ENCODE data around the gene OGFR. TPM values are rescaled to one million over a fixed set of nuclear protein-coding genes. Genes with fewer than 3 reads are reported as not detected.
A peak's percentile ranks its signal among the peaks of the same experiment; 100 is the strongest.

OGFR gene
- total RNA-seq, 1 donor from 2014 or later = 17.8 TPM

DNA sequence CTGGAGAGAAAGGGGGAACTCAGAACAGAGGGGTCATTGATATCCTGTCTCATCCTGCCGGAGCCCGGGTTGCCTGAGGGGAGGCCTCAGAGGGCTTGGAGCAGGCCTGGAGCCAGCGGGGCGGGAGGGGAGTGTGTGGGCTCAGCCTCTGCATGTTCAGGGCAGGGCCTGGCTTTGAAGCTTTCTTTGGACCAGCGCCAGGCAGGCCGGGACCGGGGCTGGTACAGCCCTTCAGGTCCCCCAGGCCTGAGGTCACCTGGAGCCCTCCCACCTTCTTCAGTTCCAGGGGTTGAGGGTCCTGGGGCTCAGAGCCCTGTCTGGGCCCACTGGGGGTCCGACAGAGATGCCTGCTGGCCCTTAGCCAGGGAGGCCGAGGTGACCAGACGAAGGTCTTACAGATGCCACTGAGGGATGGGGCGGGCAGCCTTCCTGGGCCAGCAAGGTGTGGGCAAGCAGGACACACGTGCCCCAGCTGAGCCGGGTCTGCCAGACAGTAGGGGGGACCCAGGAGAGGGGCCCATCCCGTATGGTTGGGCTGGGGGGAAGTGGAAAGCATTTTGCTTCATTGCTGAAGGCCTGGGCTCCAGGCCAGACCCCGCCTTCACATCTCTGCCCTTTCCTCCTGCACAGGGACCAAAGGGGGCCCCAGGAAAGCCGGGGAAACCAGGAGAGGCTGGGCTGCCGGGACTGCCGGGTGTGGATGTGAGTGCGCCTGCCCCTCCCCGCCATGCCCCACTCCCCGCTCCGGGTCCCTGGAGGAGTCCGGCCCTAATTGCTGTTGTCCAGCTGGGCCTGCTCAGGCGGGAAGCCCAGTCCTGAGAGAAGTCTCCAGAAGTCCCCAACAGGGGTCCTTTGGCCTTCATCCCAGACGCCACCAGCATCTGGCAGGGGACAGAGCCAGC, 14.2 kb downstream of the OGFR start:
- intact Hi-C loops (cut with DNase I) = no loop called here
- ATAC-seq (ENCODE audit: poor library complexity) (peak; percentile 54), DNase-seq (peak; percentile 83)

DNA sequence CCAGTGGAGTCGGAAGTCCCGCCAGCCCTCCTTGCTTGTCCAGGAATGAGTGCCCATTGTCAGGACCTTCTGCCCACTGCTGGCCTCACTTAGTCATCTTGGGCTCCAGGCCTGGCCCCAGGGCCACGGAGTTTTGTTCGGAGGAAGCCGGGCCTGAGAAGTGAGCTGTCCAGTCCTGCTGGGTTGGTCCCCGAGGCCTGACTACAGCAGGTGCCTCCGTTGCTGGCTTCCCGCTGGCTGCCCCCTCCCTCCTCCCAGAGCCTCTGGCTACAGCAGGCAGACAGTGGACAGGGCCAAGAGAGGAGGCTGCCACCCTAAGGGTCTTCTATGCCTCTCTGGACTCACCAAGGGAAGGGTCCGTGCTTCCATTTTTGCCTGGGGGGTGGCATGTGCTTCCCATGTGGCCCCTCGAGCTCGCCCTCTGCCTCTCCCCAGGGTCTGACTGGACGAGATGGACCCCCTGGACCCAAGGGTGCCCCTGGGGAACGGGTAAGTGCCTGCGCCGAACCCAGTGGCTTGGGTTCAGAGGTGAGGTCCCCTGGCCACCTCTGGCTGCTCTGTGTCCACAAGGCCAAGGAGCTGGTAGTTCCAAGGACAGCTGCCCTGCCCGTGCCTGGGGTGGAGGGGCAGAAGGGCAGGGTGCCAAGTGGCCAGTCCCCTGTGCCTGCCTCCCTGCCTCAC, 15.0 kb downstream of the OGFR start:
- intact Hi-C loops (cut with DNase I) = no loop called here
- DNase-seq = no peak
- ATAC-seq (ENCODE audit: poor library complexity) = peak; percentile 16

DNA sequence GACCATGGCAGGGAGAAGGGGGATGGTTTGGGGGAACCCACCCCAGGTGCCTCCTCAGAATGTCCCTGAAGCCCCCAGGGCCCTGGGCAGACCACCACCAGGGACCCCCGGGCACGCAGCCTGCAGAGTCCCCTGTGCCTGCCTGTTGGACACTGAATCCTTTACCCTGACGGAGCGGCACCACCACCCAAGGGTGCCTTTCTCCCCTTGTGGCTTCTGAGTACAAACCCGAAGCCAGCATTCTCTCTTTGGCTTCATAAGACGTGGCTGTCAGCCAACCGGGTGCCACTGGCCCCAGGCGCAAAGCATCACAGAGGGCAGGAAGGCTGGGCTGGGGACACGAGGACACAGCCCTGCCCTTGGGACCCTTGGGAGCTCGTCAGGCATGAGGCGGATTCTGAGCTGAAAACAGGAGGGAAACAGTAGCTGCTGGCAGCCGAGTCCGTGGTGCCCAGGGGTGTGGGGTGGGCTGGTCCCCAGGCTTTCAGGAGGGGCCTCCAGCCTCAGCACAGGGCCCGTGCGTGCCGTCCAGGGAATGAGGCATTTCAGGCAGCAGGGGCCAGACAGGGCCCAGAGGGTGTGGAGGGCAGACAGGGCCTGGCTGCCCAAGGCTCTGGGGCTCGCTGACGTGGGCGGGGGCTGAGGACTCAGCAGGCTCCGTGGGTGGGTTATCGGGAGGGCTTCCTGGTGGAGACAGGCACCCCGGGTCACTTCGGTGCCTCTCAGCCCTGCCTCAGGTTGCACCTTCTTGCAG, 15.8 kb downstream of the OGFR start:
- intact Hi-C loops (cut with DNase I) = no loop called here

DNA sequence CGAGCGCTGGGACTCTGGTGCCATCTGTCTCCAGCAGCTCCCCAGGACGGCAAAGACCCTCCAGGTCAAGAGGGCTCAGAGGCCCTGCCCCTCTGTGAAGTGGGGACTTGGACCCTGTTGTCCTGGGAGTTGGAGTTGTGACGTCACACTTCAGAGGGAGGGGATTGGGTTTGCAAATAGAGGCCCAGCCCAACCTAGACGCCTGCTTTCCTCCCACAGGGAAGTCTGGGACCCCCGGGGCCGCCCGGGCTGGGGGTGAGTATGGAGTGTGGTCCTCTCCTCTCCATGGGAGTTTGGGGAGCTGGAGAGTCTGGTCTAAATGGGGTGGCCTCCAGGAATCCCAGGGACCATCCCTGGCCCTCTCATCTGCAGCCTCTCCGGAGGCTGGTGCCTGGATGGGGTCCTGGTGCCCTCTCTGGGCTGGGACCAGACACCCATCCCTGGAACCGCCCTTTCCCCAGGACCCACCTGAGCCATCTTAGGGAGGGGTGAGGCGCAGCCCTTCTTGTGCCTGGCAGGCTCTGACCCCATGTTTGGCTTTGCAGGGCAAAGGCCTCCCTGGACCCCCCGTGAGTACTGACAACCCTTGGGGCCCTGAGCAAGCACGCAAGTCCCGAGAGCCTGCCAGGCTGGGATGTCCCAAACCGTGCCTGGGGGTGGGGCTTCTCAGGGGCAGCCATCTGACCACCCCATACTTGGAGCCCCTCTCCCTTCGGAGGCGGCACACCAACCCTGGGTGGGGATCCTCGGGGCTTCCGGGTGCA, 16.5 kb downstream of the OGFR start:
- DNase-seq (no peak), ATAC-seq (ENCODE audit: poor library complexity) (no peak)
- intact Hi-C loops (cut with DNase I) = no loop called here

More for the DNA sequence above, 15.8 kb downstream of the OGFR start:
- DNase-seq (no peak), ATAC-seq (ENCODE audit: poor library complexity) (no peak)

DNA sequence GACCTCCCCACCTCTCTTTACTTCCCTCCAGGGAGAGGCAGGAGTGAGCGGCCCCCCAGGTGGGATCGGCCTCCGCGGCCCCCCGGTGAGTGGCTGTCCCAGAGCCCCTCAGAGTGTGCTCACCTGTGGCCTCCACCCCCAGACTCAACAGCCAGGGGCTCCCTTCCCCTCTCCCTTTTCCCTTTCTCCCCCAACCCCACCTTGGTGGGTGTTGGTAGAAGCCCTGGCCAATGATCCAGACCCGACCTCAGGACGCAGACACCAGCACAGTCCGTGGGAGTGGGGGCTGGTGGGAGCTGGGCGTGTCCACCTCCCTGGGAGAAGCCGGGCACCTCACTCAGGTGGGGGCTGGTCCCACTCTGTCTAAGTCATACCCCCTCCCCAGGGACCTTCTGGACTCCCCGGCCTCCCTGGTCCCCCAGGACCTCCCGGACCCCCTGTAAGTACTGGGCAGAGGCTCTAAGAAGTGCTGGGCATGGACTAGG, 17.1 kb downstream of the OGFR start:
- ATAC-seq (ENCODE audit: poor library complexity) (no peak), DNase-seq (no peak)
- intact Hi-C loops (cut with DNase I) = no loop called here

DNA sequence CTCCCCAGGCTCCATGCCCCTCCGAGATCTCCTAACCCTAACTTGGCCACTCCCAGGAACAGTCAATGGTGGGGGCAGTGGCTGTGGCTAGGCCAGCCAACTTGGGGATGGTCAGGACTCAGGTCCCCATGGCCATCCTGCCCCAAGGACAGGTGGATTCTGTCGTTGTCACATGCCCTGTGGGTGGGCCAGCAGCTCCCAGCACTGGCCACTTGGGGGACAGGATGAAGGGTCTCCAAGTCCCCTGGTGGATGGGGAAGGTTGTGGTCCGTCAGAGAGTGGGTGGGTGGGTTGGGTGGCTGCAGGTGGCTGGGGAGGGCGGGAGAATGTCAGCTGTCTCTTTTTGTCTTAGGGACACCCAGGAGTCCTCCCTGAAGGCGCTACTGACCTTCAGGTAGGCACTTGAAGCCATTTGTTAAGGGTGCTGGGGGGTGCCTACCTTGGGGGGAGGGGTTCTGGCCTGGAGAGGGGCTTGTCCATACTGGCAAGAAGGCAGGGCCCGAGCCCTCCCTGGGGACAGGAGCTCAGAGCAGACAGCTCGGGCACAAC, 17.7 kb downstream of the OGFR start:
- ATAC-seq (ENCODE audit: poor library complexity) (no peak), DNase-seq (no peak)
- intact Hi-C loops (cut with DNase I) = no loop called here

DNA sequence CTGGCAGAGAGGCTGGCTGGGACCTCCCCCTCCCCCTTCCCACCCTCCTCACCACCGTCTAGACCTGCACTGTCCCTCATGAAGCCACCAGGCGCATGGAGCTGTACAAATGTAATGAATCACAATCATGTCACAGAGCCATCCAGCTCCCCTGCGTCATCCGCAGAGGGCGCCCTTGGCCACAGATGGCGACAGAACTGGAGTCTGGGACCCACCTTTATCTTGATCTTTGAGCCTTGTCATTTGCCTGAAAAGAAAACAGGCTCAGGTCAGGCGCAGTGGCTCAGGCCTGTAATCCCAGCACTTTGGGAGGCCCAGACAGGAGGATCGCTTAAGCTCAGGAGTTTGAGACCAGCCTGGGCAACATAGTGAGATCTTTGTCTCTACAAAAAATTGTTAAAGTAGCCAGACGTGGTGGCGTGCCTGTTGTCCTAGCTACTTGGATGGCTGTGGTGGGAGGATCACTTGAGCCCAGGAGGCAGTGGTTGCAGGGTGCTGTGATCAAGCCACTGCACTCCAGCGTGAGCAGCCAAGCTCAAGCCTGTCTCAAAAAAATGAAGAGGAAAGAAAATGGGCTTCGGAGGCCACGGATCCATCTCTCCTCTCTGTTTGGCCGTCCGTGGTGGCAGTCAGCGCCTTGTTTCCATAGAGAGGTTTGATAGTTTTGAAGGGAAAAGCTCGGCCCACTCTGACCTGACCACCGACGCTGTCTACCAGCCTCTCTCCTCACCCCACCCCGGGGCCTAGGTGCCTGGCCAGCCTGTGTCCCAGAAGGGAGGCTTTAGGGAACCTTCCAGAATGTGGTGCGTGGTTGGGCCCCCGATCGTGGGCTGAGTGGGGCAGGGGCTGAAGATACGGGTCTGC, 18.4 kb downstream of the OGFR start:
- no peak for ATAC-seq (ENCODE audit: poor library complexity)
- DNase-seq = no peak
- intact Hi-C loops (cut with DNase I) = no loop called here

DNA sequence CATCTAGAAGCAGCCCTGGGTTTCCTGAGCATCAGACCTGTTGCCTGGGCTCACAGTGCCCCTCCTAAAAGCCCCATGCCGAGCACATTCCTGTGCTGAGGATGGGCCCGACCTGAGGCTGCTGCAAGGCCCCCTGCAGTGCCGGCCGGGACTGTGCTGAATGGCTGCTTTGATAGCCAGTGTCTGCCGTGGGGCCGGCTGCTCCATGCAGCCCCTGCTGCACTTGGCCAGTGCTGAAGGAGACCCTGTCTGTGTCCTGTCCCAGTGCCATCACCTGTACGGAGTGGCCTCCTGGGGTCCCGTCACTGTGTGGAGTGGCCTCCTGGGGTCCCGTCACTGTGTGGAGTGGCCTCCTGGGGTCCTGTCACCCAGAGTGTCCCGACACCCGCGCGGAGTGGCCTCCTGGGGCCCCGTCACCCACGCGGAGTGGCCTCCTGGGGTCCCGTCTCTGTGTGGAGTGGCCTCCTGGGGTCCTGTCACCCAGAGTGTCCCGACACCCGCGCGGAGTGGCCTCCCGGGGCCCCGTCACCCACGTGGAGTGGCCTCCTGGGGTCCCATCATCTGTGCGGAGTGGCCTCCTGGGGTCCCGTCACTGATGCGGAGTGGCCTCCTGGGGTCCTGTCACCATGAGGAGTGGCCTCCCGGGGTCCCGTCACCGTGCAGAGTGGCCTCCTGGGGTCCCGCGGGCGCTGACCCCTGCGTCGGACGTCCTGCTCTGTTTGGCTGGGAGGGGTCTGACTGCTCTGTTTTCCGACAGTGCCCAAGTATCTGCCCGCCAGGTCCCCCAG, 19.2 kb downstream of the OGFR start:
- DNase-seq = no peak
- intact Hi-C loops (cut with DNase I) = no loop called here
- ATAC-seq (ENCODE audit: poor library complexity) = no peak

DNA sequence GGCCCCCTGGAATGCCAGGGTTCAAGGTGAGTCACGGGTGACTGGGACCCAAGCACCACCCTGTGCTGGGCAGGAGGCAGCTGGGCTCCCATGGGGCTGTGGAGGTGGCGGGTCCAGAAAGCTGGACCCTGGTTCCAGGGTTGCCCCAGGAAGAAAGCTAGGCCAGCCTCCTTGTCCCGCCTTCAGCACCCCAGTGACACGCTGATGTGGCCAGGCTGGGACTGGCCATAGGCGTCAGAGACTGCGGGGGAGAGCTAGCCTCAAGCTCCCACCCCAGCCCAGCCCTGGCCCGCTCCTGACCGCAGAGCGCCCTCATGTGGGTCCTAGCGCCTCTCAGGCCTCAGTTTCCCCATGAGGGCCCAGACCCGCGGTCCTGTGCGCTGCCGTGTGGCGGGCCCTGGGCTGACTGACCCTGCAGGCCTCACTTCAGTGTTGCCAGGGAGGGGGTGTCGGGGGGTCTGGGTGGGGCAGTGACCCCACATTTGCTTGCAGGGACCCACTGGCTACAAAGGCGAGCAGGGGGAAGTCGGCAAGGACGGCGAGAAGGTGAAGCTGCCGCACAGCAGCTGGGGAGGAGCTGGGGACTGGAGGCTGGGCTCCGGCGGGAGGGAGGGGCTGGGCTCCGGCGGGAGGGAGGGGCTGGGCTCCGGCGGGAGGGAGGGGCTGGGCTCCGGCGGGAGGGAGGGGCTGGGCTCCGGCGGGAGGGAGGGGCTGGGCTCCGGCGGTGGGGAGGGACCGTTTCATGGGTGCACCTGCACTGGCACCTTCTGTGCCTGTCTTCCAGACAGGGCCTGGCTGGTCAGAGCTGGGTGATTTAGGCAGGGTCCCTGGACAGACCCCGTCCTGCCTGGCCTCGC, 20.1 kb downstream of the OGFR start:
- no peak for DNase-seq
- intact Hi-C loops (cut with DNase I) = no loop called here
- peak; percentile 48 for ATAC-seq (ENCODE audit: poor library complexity)

DNA sequence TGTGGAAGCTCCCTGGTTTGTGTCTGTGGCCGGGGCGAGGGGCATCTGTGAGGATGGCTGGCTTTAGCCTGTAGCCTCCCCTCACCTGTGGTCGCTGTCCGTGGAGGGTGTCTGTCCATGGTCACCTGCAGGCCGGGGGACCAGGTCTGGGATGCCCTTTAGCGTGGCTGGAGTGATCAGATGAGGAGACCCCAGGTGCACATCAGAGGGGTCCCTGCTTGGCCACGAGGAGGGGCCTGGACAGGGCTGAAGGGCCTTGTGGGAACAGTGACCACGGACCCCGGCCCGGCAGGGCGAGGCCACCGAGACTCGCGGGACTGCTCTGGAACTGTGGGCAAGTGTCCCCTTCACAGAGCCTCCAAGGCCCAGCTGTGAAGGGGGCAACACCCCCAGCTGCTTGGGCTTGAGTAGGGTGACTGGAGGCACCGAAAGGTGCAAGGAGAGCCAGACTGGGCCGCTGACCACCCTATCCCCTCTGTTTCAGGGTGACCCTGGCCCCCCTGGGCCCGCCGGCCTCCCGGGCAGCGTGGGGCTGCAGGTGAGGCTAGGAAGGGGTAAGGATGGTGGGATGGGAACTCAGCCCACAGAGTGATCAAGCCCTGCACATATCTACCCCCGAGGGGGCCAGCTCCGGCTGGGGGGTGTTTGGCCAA, 20.8 kb downstream of the OGFR start:
- intact Hi-C loops (cut with DNase I) = no loop called here
- ATAC-seq (ENCODE audit: poor library complexity) = no peak
- DNase-seq = no peak

DNA sequence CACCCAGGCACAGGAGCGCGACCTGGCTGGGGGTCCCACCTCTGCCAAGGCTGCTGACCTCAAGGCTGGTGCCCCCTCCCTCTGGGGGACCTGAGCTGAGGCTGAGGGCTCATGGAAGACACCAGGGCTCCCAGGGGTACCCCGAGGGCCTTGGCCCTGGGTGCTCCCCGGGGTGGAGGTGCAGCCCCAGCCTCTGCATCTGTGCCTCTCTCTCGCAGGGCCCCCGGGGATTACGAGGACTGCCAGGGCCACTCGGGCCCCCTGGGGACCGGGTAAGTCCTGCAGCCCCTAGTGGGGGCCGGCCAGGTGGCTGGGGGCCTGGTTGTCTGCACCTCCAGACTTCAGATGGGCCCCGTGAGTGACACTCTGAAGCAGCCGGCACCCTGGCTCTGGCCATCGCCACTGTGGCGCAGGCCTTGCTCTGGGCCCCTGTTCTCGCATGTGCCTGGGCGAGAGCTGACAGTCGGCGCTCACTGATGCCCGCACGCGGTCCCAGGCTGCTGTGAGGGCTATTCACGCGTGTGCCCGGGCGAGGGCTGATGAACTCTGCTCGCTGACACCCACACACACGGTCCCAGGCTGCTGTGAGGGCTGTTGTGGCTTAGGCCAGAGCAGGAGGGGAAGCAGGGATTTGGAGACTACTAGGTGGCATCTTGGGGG, 21.5 kb downstream of the OGFR start:
- intact Hi-C loops (cut with DNase I) = no loop called here
- DNase-seq (no peak), ATAC-seq (ENCODE audit: poor library complexity) (no peak)

DNA sequence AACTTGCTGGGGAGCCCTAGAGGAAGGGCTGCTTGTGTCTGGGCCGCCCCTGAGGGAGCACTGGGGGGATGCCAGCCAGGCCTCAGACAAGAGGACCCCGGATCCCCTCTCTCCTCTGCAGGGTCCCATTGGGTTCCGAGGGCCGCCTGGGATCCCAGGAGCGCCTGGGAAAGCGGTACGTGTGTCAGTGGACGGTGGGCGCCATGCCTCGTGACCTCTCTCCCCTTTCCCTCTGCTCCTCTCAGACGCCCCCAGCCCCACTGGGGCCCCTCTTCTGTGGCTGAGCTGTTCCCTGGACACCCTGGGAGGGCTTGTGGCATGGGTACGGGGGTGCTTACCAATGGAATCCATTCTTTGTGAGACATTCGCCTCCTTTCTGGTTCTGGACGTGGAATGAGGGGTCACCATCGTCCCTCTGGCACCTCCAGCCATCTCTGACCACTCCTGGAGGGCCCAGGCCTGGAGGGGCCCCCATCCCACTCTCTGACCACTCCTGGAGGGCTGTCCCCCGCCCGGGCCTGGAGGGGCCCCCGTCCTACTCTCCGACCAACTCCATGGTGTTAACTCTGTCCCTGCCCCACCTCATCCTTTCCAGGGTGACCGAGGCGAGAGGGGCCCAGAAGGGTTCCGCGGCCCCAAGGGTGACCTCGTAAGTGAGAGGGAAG, 22.1 kb downstream of the OGFR start:
- no peak for ATAC-seq (ENCODE audit: poor library complexity)
- no peak for DNase-seq
- intact Hi-C loops (cut with DNase I) = no loop called here

DNA sequence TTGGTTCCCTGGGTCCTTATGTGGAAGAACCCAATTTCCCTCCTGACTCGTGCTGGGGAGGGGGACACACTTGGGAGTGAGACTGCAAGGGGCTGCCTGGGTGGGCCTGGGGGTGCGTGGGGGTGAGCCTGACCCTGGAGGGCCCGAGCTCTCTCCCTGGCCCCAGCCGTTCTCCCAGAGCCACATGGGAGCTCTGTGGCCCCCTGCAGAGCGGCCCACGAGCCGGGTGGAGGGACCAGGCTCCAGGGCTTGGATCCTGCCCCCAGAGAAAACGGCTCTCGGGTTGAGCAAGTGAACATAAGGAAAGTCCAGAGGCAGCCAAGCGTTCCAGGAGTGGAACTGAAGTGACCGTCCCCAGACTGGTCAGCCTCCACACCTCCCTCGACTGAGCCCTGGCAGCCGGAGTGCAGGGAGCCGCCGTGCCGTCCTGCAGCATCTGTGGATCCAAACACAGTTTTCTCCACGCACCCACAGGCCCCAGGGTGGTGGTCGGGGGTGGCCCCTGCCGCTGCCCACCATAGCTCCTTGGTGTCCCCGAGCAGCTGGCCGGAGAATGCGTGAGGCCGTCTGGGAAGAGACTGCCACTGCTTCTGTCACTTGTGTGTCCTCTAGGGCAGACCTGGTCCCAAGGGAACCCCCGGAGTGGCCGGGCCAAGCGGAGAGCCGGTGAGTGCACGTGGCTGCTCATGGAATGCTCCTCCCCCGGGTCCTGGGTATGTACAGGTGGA, 22.8 kb downstream of the OGFR start:
- DNase-seq (no peak), ATAC-seq (ENCODE audit: poor library complexity) (no peak)
- intact Hi-C loops (cut with DNase I) = no loop called here

DNA sequence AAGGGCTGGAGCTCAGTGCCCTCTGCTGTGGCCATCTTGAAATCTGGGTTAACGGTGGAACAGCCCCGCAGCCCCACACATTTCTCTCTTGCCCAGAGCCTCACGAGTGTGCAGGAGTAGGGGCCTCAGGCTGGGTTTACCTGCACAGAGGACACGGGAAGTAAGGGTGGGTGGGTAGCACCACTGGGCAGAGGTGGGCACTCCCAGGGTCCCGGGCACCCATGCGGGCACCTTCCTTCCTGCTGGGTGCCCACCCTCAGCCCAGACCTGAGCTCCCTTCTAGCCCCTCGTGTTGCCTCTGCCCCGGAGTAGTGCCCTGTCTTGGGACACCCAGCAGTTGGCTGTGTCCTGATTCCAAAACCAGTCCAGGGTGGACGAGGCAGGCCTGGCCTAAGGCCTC, 23.4 kb downstream of the OGFR start:
- intact Hi-C loops (cut with DNase I) = no loop called here
- no peak for DNase-seq
- ATAC-seq (ENCODE audit: poor library complexity) = no peak

All from Right ventricle myocardium superior (tissue), 1 donor.